ENCODE results near the gene C2. TPM values are rescaled to one million over a fixed set of nuclear protein-coding genes. Genes with fewer than 3 reads are reported as not detected.

C2 gene
- total RNA-seq, 3 donors from 2014 or later = 10.2 to 54.2 (median 15.4) TPM

- H3K4me3 ChIP-seq = peak overlapping the region; percentile 78 to 94 (median 83)
- no peaks in the 10 kb centered on the region for H3K27me3 ChIP-seq
- DNase-seq (ENCODE audit: low spot score in 2 of 2) = no peak
- no peaks in the 10 kb centered on the region for H3K9me3 ChIP-seq
- intact Hi-C loops (cut with DNase I; ENCODE audit: low total_unique reads) = loop anchor here (10.0 kb wide), 1 partner anchor 264 kb away; no protein-coding TSS in a partner anchor
- peaks cover 0 to 7% of the 10 kb centered on the region in 2 donors for H3K4me1 ChIP-seq
- TF ChIP-seq POLR2AphosphoS5 (IDR thresholded peaks at IDR 0.05) = no peak
- TF ChIP-seq POLR2A (IDR thresholded peaks at IDR 0.05) = no peak
- TF ChIP-seq, protein P1, sequence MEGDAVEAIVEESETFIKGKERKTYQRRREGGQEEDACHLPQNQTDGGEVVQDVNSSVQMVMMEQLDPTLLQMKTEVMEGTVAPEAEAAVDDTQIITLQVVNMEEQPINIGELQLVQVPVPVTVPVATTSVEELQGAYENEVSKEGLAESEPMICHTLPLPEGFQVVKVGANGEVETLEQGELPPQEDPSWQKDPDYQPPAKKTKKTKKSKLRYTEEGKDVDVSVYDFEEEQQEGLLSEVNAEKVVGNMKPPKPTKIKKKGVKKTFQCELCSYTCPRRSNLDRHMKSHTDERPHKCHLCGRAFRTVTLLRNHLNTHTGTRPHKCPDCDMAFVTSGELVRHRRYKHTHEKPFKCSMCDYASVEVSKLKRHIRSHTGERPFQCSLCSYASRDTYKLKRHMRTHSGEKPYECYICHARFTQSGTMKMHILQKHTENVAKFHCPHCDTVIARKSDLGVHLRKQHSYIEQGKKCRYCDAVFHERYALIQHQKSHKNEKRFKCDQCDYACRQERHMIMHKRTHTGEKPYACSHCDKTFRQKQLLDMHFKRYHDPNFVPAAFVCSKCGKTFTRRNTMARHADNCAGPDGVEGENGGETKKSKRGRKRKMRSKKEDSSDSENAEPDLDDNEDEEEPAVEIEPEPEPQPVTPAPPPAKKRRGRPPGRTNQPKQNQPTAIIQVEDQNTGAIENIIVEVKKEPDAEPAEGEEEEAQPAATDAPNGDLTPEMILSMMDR (IDR thresholded peaks at IDR 0.05) = no peak
- H3K27ac ChIP-seq = peak overlapping the region; percentile 87 to 94
- no peaks in the 10 kb centered on the region for H3K36me3 ChIP-seq
Measured at GRCh38 chr6:31958412-31958740, 30.9 kb downstream of the C2 start.

- Histone ChIP-seq H3K4me1 (peaks cover 0 to 7% of the 10 kb centered on the region in 2 donors), H3K4me3 (peak within 1 kb of the TSS; percentile 78 to 94 (median 83)), H3K27me3 (no peaks in the 10 kb centered on the region), H3K9me3 (no peaks in the 10 kb centered on the region), H3K36me3 (no peaks in the 10 kb centered on the region), H3K27ac (peak within 1 kb of the TSS; percentile 87 to 94)
- TF ChIP-seq POLR2A (IDR thresholded peaks at IDR 0.05) (peak; percentile 56), POLR2AphosphoS5 (IDR thresholded peaks at IDR 0.05) (peak; percentile 92 to 95 (median 94))
- TF ChIP-seq, protein P1 (IDR thresholded peaks at IDR 0.05) = peak in 1 of 3 donors; percentile 4
- DNase-seq (ENCODE audit: low spot score in 2 of 2) = peak; percentile 97 to 98
- intact Hi-C loops (cut with DNase I; ENCODE audit: low total_unique reads) = loop anchor here (10.0 kb wide), 1 partner anchor 264 kb away; no protein-coding TSS in a partner anchor
Measured at GRCh38 chr6:31958741-31959739, 31.5 kb downstream of the C2 start, which contains the start of the genes NELFE and SKIC2. Gene NELFE, minus strand, starts transcription at chr6:31958971. Its CDS starts 525 bp downstream, at chr6:31958446. Gene SKIC2, plus strand, starts transcription at chr6:31959175. Its CDS starts 18 bp downstream, at chr6:31959193.

GRCh38 chr6:31961616-31962015, 34.1 kb downstream of the C2 start:
- no peaks in the 10 kb centered on the region for H3K36me3 ChIP-seq
- no peak overlapping the region for H3K27ac ChIP-seq
- no peak for TF ChIP-seq POLR2AphosphoS5 (IDR thresholded peaks at IDR 0.05)
- TF ChIP-seq POLR2A (IDR thresholded peaks at IDR 0.05) = no peak
- TF ChIP-seq, protein P1 (IDR thresholded peaks at IDR 0.05) = no peak
- no peaks in the 10 kb centered on the region for H3K9me3 ChIP-seq
- no peak for DNase-seq (ENCODE audit: low spot score in 2 of 2)
- peaks cover 0 to 7% of the 10 kb centered on the region in 2 donors for H3K4me1 ChIP-seq
- H3K27me3 ChIP-seq = no peaks in the 10 kb centered on the region
- H3K4me3 ChIP-seq = no peak overlapping the region
- intact Hi-C loops (cut with DNase I; ENCODE audit: low total_unique reads) = no loop called here

GRCh38 chr6:31963921-31964320, 36.4 kb downstream of the C2 start:
- intact Hi-C loops (cut with DNase I; ENCODE audit: low total_unique reads) = no loop called here
- no peak overlapping the region for H3K27ac ChIP-seq
- no peaks in the 10 kb centered on the region for H3K9me3 ChIP-seq
- no peaks in the 10 kb centered on the region for H3K36me3 ChIP-seq
- no peaks in the 10 kb centered on the region for H3K4me1 ChIP-seq
- no peak for TF ChIP-seq POLR2AphosphoS5 (IDR thresholded peaks at IDR 0.05)
- TF ChIP-seq, protein P1 (IDR thresholded peaks at IDR 0.05) = no peak
- no peak for TF ChIP-seq POLR2A (IDR thresholded peaks at IDR 0.05)
- H3K4me3 ChIP-seq = no peak overlapping the region
- DNase-seq (ENCODE audit: low spot score in 2 of 2) = no peak
- no peaks in the 10 kb centered on the region for H3K27me3 ChIP-seq

DNA sequence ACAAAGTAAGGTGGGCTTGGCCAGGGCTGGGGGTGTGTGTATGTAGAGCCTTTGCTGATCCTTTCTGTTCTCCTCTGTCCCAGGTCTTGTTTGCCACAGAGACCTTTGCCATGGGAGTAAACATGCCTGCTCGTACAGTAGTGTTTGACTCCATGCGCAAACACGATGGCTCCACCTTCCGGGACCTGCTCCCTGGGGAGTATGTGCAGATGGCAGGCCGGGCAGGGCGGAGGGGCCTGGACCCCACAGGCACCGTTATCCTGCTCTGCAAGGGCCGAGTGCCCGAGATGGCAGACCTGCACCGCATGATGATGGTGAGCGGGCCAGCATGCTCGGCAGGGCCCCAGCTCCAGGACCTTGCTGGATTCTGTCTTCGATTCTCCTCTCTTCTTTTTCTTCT, 38.2 kb downstream of the C2 start:
- TF ChIP-seq, protein P1 (IDR thresholded peaks at IDR 0.05) = no peak
- TF ChIP-seq POLR2AphosphoS5 (IDR thresholded peaks at IDR 0.05) = no peak
- no peak for TF ChIP-seq POLR2A (IDR thresholded peaks at IDR 0.05)
- no peaks in the 10 kb centered on the region for H3K27me3 ChIP-seq
- no peak for DNase-seq (ENCODE audit: low spot score in 2 of 2)
- peaks cover 0 to under 1% of the 10 kb centered on the region in 2 donors for H3K4me1 ChIP-seq
- intact Hi-C loops (cut with DNase I; ENCODE audit: low total_unique reads) = no loop called here
- no peak overlapping the region for H3K27ac ChIP-seq
- no peaks in the 10 kb centered on the region for H3K36me3 ChIP-seq
- no peak overlapping the region for H3K4me3 ChIP-seq
- H3K9me3 ChIP-seq = no peaks in the 10 kb centered on the region
